Measurements from ENCODE around the gene ZNF835.
"Not testable (repeated sequence)": the region's sequence is repeated elsewhere in the genome, so short reads cannot be mapped to it uniquely, and the experiment has no call there.

Gene ZNF835

DNA sequence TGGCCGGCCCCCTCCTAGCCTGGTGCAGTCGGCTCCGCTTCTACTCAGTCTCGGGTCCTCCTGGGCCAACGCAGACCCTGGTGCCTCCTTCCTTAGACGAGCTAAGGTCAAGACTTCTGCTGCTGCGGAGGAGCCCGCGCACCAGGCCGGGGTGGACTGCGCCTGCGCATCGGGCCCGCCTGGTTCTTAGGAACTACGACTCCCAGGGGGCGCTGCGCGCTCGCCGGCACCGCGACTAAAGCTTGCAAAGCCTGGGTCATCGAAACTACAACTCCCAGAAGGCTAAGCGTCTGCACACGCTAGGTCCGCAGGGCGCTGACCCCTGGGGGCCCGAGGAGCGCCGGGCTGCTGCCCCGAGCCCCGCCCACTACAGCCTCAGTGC lies at the start of gene ZNF835:
ZNF835 (minus strand) TSS at position 145 of the 382 bp plus-strand sequence. CDS start 6,559 bp downstream, outside the sequence.
- DNase-seq (ENCODE audit: low read depth), result peak; percentile 44

DNA sequence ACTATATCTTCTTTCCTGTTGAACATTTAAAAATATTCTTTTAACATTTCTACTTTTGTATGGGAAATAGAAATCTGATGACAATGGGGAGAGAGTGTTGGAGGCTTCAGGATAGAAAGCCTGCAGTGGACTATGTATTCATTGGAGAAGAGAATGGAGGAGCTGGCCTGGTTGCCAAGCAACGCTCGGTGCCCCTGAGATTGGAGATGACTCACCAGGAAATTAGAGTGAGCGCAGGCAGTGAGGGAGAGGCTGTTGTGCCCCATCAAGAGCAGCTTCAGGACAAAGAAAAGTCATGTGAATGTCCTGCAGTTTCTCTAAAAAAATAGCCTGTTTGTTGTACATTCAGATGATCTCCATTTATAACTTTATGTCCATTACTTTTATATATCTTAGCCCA lies 48.7 kb upstream of the ZNF835 start:
- DNase-seq (ENCODE audit: low read depth), result no peak

DNA sequence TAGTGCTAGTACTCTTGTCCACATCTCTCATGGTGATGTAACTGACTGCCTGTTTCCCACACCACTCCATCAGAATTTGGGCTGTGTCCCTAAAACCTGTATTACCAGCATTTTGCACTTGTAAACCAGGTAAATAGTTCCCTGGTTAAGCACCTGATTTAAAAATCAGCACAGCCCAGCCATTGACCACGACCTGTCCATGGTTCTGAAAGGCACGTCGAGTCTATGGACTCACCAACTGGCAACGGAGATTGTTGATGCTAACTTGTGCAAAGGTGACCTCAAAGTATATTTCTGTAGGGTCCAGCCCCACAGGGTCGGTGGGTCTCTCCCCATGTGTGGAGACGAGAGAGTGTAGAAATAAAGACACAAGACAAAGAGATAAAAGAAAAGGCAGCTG lies 46.7 kb upstream of the ZNF835 start:
- DNase-seq (ENCODE audit: low read depth), result no peak

DNA sequence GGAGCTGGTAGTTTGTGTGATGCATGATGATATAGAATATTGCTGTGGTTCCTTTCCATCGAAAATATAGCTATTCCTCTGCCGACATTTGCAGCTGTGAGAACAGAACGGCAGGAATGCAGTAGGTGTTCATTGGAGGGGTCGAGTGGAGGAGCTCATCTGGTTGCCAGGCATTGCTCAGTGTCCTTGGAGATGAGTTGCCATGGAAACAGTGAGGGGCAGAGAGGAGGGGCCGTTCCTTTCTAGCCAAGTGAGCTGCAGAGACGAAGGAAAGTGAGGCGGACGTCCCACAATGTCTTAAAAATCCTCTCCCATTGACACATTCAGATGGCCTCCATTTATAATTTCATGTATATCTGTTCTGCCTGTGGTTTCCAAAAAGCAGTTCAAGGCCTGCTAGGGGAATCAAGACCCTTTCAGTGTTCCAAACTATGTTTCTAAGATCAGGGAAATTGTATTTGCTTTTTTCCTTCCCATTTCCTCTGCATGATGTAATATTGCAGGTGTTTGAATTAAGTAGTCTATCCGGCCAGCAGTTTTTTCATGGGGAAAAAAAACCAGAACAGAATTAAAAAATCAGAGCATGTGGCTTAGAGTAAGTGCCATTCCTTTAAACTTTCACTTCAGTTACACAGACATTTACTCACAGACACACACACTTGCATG lies 41.2 kb upstream of the ZNF835 start:
- no peak for DNase-seq (ENCODE audit: low read depth)

DNA sequence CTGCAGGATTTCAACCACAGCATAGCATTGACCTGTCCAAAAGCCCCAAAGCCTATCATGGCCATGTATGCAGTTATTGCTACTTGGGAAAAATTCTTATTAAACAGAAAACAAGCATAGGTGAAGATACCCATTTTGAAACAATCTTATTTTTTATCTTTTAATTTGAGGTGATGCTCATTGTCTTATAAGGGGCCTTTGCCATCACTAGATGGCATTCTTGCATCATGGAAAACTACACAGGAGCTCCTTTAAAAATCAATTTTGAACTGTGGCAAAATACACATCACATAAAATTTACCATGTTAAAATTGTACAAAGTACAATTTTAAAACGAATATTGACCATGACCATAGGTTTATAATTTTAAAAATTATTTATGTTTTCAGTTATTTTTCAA lies 38.9 kb upstream of the ZNF835 start:
- DNase-seq (ENCODE audit: low read depth), result no peak

DNA sequence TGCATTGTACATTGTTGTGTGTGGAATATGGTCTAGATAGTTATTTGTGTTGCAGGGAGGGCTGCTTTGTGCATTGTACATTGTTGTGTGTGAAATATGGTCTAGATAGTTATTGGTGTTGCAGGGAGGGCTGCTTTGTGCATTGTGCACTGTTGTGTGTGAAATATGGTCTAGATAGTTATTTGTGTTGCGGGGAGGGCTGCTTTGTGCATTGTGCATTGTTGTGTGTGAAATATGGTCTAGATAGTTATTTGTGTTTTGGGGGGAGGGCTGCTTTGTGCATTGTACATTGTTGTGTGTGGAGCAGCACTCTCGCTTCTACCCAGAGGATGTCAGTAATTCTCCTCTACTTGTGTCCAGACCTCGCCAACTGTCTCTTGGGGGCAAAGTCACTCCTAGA lies 36.3 kb upstream of the ZNF835 start:
- no peak for DNase-seq (ENCODE audit: low read depth)

- DNase-seq (ENCODE audit: low read depth), result no peak
Observed at GRCh38 chr19:56705939-56706338, 34.4 kb upstream of the ZNF835 start.

GRCh38 chr19:56701895-56702294 lies 30.3 kb upstream of the ZNF835 start:
- no peak for DNase-seq (ENCODE audit: low read depth)

DNA sequence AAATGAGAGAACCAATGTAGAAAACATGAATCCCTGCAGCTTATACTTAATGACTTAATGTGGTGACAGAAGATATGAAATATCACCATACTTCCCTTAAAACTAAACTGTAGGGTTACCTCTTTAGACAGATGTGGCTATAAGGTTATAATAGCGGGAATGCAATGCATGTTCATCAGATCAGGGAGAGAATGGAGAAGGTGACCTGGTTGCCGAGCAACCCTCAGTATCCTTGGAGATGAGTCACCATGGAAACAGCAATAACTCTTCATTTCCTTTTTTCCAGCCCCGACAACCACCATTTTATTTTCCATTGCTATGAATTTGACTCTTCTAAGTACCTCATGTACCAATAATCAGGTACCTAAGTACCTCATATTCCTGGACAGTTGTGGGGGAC lies 28.0 kb upstream of the ZNF835 start:
- DNase-seq (ENCODE audit: low read depth), result no peak

DNA sequence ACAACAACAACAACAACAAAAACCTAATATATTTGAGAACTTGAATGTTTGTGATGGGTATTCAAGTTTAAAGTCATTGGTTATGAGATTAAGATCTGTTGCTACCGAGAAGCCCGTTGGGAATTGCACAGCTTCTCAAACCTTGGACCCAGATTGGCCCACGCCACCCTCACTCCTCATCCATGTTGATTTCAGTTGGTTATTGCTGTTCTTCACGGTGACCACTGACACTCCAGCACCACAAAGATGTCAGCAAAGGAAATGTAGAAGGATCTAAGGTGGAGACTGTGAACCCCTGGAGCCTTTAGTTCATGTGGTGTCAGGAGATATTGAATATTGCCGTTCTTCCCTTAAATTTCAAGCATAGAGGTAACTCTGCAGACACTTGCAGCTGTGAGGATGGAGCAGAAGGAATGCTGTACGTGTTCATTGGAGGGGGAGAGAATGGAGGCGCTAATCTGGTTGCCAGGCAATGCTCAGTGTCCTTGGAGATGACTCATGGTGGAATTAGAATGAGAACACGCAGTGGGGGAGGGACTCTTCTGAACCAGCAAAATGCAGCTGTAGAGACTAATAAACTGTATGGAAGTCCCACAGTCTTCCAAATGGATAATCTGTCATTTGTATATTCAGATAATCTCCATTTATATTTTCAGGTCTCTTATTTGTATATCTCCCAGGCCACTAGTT lies 20.8 kb upstream of the ZNF835 start:
- DNase-seq (ENCODE audit: low read depth), result no peak

- DNase-seq (ENCODE audit: low read depth), result no peak
Observed at GRCh38 chr19:56690670-56691069, 19.1 kb upstream of the ZNF835 start.

DNA sequence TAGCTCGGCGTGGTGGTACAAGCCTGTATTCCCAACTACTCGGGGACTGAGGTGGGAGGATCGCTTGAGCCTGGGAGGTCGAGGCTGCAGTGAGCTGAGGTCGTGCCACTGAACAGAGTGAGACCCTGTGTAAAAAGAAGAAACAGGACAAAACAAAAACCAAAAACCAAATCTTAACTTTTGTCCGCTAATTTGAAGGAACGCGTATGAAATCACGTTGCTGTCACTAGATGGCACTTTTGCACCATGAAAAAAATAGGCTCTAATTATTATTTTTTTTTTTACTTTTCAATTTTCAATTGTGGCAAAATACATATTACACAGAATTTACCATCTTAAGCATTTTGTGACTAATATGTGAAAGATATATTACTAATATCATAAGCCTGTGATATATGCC lies 17.6 kb upstream of the ZNF835 start:
- DNase-seq (ENCODE audit: low read depth), result no peak

DNA sequence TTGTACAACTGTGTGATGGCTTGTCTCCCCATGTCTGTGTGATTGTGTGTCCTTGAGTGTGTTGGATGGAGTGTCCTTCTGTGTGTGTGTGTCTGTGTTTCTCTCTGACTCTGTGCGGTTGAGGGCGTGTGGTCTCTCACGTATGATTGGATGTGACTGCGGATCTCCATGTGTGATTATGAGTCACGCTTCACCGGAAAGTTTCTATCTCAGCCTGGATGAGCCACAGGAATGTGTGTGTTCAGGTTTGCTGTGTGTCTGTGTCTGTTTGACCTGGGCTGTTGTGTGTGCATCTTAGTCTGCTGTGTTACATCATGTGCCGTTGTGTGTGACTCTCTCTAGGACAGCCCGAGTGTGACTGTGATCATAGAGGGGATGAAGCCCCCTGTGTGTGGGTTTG lies 15.5 kb upstream of the ZNF835 start:
- no peak for DNase-seq (ENCODE audit: low read depth)

- DNase-seq (ENCODE audit: low read depth), result no peak
Observed at GRCh38 chr19:56683116-56683515, 11.6 kb upstream of the ZNF835 start.

- DNase-seq (ENCODE audit: low read depth), result no peak
Observed at GRCh38 chr19:56681702-56682101, 10.1 kb upstream of the ZNF835 start.

DNA sequence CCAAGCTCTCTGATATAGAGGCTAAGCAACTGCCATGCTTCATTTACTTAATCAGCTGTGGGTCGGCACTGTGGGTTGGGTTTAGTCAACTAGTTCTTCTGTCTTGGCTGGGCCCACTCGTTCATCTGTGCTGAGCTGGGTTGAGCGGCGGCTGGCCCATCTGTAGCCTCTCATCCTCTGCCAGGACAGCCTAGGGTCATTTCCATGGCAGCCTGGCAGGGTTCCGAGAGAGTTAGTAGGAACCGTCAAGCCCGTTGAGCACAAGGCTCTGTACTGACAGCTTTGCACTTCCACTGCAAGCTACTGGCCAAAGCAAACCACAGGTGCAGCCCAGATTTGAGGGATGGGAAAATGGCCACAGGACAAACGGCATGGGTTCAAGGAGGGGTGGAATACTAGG lies 6.6 kb upstream of the ZNF835 start:
- no peak for DNase-seq (ENCODE audit: low read depth)

DNA sequence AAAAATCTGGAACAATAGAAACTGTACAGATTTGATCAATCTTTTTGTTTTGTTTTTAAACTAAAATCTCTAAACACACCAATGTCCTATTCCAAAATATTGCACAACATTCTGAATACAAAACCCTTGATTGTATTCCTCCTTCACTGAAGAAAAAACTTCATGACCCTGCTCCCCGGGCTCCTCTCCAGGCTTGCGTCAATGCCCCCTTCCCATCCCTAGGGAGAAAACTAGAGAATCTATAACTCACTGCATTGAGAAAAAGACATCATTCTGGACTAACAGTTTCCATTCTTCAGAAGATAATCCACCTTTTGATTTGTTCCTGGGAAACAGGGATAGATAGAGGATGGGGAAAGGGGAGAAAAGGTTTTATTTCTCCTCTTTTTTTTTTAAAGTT lies 1.1 kb upstream of the ZNF835 start:
- not testable (repeated sequence) for DNase-seq (ENCODE audit: low read depth)

- DNase-seq (ENCODE audit: low read depth), result no peak
Observed at GRCh38 chr19:56670961-56671612, 470 bp downstream of the ZNF835 start.

- DNase-seq (ENCODE audit: low read depth), result no peak
Observed at GRCh38 chr19:56670401-56670960, 1.1 kb downstream of the ZNF835 start.

GRCh38 chr19:56668676-56669075 lies 2.9 kb downstream of the ZNF835 start:
- no peak for DNase-seq (ENCODE audit: low read depth)

GRCh38 chr19:56667311-56667870 lies 4.2 kb downstream of the ZNF835 start:
- no peak for DNase-seq (ENCODE audit: low read depth)

- DNase-seq (ENCODE audit: low read depth), result no peak
Observed at GRCh38 chr19:56664511-56664910, 7.0 kb downstream of the ZNF835 start.
